GM21360 (cell line): ENCODE measurements around the gene TFF3.

ENCODE experiments used
- ATAC-seq: cut with Tn5 transposase; IDR thresholded peaks from one replicate; pipeline ENCODE4 v1.9.1; 2021; ENCODE audit warnings: mild to moderate bottlenecking, moderate library complexity; ENCODE audit not compliant: unreplicated experiment

Gene TFF3

DNA sequence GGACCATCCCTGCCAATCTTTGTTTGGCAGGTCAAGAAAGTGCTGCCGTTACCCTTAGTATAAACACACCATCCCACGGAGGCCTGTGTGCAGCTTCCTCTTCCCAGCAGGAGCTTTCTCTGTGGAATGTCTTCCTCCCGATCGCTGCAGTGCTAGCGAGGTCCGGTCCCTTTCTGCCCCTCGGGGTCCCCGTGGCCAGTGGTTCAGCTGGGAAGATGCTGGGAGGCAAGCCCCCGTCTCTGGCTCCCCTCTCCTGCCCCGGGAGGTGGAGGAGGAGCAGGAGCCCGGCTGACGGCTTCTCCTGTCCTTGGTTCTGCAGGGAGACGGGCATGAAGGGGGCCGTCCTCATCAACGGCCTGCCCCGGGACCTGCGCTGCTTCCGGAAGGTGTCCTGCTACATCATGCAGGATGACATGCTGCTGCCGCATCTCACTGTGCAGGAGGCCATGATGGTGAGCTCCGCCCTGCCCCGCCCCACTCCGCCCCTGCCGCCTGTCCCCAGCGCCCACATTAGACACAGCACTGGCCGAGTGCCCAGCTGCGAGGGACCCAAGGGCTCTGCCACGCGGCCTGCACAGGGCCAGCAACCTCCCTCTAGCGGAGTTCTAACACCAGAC is 42.1 kb downstream of the TFF3 start:
- ATAC-seq = no peak

DNA sequence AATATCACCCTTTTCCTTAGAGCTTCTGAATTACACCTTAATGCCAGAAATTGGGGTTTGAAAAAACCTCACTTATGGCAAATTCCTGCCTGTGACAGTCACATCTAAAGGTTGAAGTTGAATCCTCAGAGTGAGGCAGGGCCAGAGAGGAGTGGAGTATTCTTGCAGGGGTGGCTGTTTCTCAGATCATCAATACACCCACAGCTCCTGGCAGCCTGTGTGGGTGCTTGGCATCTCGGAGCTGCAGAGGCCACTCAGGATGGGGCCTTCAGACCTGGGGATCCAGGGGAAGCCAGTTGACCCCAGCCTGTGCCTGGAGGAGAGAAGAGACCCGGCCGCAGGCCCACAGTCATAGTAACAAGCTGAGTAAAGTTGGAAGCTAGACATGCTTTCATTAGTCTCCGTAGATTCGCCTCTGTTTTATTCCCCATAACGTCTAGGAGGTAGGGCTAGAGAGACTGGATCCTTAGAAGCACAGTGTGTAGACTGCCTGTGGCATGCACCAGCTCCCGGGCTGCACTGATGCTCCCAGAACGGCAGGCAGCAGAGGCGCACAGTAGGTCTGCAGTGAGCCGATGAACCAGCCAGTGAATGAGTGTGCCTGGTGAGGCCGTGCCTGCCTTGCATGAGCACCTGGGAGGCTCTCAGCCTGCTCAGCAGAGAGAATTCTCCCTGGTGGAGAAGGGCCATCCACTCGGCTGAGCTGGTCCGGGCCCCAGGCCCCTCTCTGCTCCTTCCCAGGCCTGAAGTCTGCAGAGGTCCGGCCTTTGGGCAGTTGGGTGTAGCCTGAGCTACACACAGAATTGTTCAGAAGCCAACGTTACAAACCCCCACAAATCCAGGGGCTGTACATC is 42.9 kb downstream of the TFF3 start:
- ATAC-seq = no peak

DNA sequence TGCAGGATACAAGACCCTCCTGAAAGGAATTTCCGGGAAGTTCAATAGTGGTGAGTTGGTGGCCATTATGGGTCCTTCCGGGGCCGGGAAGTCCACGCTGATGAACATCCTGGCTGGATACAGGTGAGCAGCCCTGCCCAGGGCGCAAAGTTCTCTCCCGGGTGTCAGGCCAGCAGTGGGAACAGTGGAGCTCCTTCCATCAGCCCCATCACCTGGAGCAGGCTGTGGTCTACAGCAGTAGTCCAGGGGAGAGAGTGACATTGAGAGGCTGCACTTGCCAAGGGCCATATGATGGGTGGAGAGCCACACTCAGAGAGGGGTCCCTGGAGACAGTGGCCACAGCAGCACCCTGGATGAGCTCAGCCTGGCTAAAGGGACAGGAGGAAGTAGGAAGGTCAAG is 44.1 kb downstream of the TFF3 start:
- no peak for ATAC-seq

DNA sequence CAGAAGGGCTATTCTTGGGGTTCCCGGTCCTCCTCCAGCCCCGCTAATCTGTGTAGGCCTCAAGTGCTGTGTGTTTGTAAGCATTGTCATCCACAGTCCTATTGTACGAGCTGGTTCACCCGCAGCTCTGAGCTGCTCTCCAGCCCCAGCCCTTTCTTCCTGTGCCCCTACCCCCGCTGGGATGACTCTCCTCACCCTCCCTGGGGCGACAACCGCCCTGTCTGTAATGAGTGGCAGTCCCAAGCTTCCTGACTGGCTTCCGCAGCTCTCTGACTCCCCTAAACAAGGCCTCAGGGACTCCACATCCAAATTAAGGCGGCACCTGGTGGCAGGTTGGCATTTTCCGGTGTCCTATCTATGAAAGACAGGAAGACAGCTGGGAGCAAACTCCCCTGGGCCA is 45.8 kb downstream of the TFF3 start:
- no peak for ATAC-seq

DNA sequence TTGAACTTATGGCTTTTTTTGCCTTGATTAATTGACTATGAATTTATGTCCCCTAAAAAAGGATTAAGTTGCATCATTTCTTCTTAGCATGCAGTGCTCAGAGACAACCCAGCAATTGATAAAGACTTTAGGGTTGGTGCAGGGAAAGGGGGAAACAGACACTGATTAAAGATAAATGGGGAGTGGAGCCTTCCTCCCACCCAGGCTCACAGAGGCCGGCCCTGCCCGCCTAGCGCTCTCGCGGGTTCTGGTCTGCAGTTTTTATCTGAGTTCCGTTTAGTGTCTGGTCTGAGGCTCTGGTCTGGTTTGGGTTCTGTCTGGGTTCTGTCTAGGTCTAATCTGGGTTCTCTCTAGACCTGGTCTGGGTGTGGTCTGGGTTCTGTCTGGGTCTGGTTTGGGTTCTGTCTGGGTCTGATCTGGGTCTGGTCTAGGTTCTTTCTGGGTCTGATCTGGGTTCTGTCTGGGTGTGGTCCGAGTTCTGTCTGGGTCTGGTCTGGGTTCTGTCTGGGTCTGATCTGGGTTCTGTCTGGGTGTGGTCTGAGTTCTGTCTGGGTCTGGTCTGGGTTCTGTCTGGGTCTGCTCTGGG is 48.1 kb downstream of the TFF3 start:
- ATAC-seq = no peak

DNA sequence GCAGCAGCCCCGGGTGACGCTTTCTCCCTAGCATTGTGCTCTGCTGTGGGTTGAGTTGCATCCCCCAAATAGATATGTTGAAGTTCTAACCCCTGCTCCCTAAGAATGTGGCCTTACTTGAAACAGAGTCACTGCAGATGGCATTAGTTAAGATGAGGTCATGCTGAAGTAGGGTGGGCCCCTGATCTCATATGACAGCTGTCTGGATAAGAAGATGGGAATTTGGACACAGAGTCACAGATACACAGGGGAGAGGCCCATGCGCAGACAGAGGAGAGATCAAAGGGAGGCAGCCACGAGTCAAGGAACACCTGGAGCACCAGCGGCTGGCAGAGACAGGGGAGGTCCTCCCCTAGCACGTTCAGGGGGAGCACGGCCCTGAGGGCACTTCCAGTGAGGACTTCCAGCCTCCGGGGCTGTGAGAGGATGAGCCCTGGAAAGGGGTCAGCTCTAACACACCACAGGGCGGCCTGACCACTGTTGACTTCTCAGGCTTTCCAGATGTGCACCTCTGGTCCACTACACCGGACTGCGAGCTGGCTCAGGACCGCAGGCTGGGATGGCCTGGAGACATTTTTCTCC is 49.9 kb downstream of the TFF3 start:
- no peak for ATAC-seq

DNA sequence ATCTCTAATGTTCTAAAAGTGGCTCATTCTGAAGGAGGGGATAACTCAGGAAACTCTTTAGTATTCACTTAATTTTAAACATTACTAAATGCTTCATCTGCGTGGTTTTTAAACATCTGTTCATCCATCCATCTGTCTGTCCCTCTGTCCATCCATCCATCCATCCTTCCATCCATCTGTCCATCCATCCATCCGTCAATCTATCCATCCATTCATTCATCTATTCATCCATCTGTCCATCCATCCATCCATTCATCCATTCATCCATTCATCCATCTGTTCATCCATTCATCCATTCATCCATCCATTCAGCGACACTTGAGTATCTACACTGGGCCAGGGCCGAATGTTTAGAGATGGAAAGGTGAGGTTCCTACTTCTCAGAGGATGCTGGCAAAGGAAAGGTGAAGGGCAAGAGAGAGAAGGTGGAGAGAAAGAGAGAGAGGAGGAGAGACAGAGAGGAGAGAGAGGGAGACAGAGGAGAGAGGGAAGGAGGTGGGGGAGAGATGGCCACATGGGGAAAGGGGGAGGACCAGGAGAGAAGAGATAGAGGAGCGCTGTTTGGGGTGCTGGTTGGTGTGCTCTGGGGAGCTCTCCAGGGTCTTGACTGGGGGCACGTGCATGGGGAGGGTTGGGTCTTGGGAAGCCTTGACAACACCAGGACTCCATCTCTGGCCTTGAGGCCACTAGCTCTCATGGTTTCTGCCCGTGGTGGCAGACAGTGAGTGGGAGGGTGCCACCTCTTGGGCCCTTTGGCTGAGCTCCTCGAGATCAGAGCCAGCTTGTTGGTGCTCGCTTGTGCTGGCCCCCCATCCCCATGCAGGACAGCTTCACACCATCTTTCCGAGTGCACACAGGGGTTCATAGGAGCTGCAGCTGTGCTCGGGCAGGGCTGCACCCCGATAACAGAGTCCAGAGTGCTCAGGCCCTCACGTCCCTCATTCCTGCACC is 50.7 kb downstream of the TFF3 start:
- no peak for ATAC-seq

DNA sequence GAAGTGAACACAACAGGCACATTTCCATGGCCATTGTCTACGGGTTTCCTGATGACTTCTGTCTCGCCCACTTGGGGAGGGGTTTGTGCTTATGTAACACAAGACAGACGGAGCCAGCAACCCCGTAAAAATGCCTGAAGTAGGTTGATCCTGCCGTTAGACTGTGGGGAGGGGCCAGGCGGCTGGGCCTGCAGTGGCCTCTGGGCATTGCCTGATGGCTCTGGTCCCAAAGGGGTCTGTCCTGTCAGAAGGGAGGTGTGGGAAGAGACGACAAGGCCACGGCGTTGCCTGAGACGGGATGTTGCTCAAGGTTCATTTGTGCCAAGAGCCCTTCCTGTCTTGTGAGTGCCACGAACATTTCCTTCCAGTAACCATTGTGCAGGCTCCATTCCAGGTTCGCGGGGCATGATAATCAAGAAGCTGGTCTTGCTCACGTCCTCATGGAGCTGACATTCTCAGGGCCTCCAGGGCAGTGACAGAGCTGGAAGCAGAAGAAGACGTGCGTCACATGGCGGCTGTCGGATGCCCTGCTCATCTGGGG is 51.5 kb downstream of the TFF3 start:
- ATAC-seq = no peak

DNA sequence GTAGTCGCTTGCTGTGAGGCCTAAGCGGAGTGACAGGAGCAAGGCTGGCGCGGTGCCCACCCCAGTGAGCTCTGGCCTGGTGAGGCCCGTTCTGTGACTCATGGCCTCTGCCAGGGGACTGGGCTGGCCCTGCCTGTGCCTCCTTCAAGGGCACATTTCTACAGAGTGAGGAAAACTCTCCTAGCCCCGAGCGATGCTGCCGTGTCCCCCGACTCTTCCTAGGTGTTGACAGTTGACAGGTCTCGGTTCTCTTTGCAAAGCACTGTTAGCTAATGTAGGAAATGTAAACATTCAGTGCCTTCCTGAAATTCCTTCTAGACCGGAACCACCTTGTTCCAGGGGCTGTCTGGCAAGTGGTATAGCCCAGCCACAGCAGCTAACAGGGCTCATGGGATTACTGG is 52.4 kb downstream of the TFF3 start:
- no peak for ATAC-seq

DNA sequence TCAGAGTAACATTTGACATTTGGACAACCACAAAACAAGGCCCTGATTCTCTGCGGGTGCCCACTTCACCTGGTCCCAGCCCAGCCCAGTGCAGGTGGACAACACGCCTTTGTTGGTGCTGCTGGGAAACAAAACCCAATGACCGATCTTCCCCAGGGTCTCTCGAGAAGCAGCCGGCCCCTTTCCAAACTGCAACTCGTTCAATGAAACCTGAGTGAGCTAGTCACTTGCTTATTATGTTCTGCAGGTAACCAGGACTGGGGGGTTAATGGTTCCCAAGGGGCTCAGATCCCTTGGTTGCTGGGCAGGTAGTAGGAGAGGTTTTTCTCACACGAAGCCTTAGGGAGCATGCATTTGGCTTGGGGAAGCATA is 53.4 kb downstream of the TFF3 start:
- ATAC-seq = no peak
